SK-N-SH (cell line): Measurements from ENCODE around the gene B4GALT3.

Source experiments
- ELF1 ChIP-seq: IDR thresholded peaks from 2 replicates; pipeline ENCODE4 v1.4.0; 2012
- EZH2phosphoT487 ChIP-seq: fragments of 200-600 bp; sonication (generic); IDR thresholded peaks from 2 replicates; pipeline ENCODE4 v1.6.1; 2017; ENCODE audit warnings: low read depth, mixed run types, mild to moderate bottlenecking, antibody characterized with exemption, moderate library complexity, borderline replicate concordance
- FOSL2 ChIP-seq: IDR thresholded peaks from 2 replicates; pipeline ENCODE4 v1.4.0; 2012; ENCODE audit warnings: low read depth, mild to moderate bottlenecking, moderate library complexity, borderline replicate concordance
- FOXJ3 ChIP-seq: sonication (generic); formaldehyde crosslinking; IDR thresholded peaks from 2 replicates; pipeline ENCODE4 v1.5.1; 2020; ENCODE audit warnings: mild to moderate bottlenecking, missing genetic modification reagents
- GABPA ChIP-seq: IDR thresholded peaks from 2 replicates; pipeline ENCODE4 v1.4.0; 2012; ENCODE audit warnings: low read depth, mild to moderate bottlenecking
- MEF2A ChIP-seq: IDR thresholded peaks from 2 replicates; pipeline ENCODE4 v1.4.0; 2012; ENCODE audit warnings: low read depth, borderline replicate concordance
- RCOR1 ChIP-seq: fragments of 150-350 bp; IDR thresholded peaks from 2 replicates; pipeline ENCODE4 v1.6.1; 2017; ENCODE audit warnings: antibody characterized with exemption, low read length
- SIN3A ChIP-seq: IDR thresholded peaks from 2 replicates; pipeline ENCODE4 v1.6.1; 2012; ENCODE audit warnings: low read depth, mild to moderate bottlenecking, low read length, moderate library complexity, borderline replicate concordance
- TCF12 ChIP-seq: IDR thresholded peaks from 2 replicates; pipeline ENCODE4 v1.4.0; 2012
- YY1 ChIP-seq: IDR thresholded peaks from 2 replicates; pipeline ENCODE4 v1.4.0; 2012; ENCODE audit warnings: low read depth, mild to moderate bottlenecking
- TF ChIP-seq, protein P1 (sequence below): fragments of 200-600 bp; sonication (generic); IDR thresholded peaks from 2 replicates; pipeline ENCODE4 v1.6.1; 2017; ENCODE audit warnings: antibody characterized with exemption, mild to moderate bottlenecking, moderate library complexity
- TF ChIP-seq, protein P2 (sequence below): fragments of 150-350 bp; IDR thresholded peaks from 2 replicates; pipeline ENCODE4 v1.6.1; 2017; ENCODE audit warnings: antibody characterized with exemption, low read length, low read depth, borderline replicate concordance
- TF ChIP-seq, protein P3 (sequence below): IDR thresholded peaks from 2 replicates; pipeline ENCODE4 v1.4.0; 2012; ENCODE audit warnings: low read depth

DNA sequence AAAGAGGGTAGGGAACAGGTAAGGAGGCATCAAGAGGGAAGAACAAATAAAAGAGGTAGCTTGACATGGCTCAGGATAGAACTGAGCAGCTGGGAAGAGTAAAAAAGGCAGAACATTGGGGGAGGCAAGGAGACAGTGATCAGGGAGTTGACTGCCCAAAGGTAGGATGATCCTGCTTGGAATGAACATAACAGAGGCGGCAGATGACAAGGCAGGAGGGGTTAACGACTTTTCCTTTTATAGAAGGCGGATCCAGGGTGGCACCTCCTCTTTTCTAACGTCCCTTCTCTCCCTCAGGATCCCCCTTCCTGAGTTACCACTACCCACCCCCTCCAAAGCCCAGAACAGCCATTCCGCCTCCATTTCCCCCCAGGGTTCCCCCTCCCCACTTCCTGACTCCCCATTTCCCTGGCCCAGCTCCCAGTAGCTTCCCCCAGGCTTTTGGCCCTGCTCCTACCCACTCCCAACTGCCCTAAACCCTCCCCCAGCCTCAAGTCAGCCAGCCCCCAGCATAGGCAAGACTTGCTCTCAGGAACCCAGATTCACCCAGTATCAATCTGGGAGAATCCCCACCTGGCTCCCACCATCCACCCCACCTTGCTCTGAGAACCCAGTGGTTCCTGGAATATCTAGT is 22.3 kb upstream of the B4GALT3 start:
- TF ChIP-seq, protein P1, sequence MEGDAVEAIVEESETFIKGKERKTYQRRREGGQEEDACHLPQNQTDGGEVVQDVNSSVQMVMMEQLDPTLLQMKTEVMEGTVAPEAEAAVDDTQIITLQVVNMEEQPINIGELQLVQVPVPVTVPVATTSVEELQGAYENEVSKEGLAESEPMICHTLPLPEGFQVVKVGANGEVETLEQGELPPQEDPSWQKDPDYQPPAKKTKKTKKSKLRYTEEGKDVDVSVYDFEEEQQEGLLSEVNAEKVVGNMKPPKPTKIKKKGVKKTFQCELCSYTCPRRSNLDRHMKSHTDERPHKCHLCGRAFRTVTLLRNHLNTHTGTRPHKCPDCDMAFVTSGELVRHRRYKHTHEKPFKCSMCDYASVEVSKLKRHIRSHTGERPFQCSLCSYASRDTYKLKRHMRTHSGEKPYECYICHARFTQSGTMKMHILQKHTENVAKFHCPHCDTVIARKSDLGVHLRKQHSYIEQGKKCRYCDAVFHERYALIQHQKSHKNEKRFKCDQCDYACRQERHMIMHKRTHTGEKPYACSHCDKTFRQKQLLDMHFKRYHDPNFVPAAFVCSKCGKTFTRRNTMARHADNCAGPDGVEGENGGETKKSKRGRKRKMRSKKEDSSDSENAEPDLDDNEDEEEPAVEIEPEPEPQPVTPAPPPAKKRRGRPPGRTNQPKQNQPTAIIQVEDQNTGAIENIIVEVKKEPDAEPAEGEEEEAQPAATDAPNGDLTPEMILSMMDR: no peak
- no peak for TF ChIP-seq SIN3A
- no peak for TF ChIP-seq EZH2phosphoT487
- TF ChIP-seq TCF12: no peak
- no peak for TF ChIP-seq GABPA
- no peak for TF ChIP-seq YY1
- TF ChIP-seq RCOR1: no peak
- TF ChIP-seq FOSL2: no peak
- TF ChIP-seq FOXJ3: no peak
- TF ChIP-seq ELF1: no peak
- TF ChIP-seq, protein P2, sequence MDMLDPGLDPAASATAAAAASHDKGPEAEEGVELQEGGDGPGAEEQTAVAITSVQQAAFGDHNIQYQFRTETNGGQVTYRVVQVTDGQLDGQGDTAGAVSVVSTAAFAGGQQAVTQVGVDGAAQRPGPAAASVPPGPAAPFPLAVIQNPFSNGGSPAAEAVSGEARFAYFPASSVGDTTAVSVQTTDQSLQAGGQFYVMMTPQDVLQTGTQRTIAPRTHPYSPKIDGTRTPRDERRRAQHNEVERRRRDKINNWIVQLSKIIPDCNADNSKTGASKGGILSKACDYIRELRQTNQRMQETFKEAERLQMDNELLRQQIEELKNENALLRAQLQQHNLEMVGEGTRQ: no peak
- TF ChIP-seq, protein P3, sequence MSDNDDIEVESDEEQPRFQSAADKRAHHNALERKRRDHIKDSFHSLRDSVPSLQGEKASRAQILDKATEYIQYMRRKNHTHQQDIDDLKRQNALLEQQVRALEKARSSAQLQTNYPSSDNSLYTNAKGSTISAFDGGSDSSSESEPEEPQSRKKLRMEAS: no peak
- TF ChIP-seq MEF2A: no peak
